HCT116 (cell line): ENCODE results near the gene LNPEP. TPM values are rescaled to one million over a fixed set of nuclear protein-coding genes. Genes with fewer than 3 reads are reported as not detected.

Source experiments
- ATAC-seq: fragments of 200-7000 bp; cut with Tn5 transposase; 2 replicates; pipeline ENCODE4 v1.9.1; 2020; ENCODE audit warnings: mild to moderate bottlenecking, moderate library complexity
- BruUV-seq: library from RNA; stranded (reverse); fragments of 400-500 nt; replicated peaks from 2 replicates; lab custom pipeline; 2021; lab: Mats Ljungman, UMichigan
- CTCF ChIA-PET: fragments of 300-600 bp; sonication (Branson Sonifier 250); formaldehyde crosslinking; loops from one replicate; lab custom pipeline; 2021; ENCODE audit warnings: antibody characterized with exemption; lab: Charles Lee
- POLR2A ChIA-PET: fragments of 300-600, 350-600 bp; sonication (Branson Sonifier 250); formaldehyde crosslinking; loops from one replicate; lab custom pipeline; 2021; ENCODE audit warnings: antibody characterized with exemption; lab: Charles Lee
- RAD21 ChIA-PET, 2 experiments: fragments of 300-600 bp; sonication (Branson Sonifier 250); formaldehyde crosslinking; loops; one replicate each; lab custom pipeline; 2023; ENCODE audit warnings: low total read pairs in 2 of 2; ENCODE audit not compliant: uncharacterized antibody in 2 of 2, unreplicated experiment in 2 of 2, low non-redundant PET in 1 of 2; lab: Charles Lee
- DNase-seq: peaks from one replicate; pipeline ENCODE4 v3.0.0-alpha.2; 2010; ENCODE audit warnings: low read depth, low spot score
- H2AFZ ChIP-seq: fragments of 200-600 bp; shearing (Covaris generic), sonication (generic); 2 replicates; pipeline ENCODE4 v1.6.1; 2017; ENCODE audit warnings: low read depth, mixed run types, mixed read lengths, antibody characterized with exemption, low read length; ENCODE audit not compliant: poor library complexity, severe bottlenecking
- H3K27ac ChIP-seq: 2 replicates; pipeline ENCODE4 v1.5.1; 2012; ENCODE audit warnings: low read depth, low read length
- H3K27me3 ChIP-seq: fragments of 200-600 bp; sonication (generic); 2 replicates; pipeline ENCODE4 v1.6.1; 2016; ENCODE audit warnings: mixed run types, low read length, mixed read lengths; ENCODE audit not compliant: insufficient read depth
- H3K36me3 ChIP-seq, 2 experiments: fragments of 200-500 bp in 1 of 2; fragments of 200-600 bp in 1 of 2; sonication (Bioruptor generic) in 1 of 2; sonication (generic) in 1 of 2; 2 replicates each; pipeline versions ENCODE4 v1.5.1 to v1.6.1; 2014 to 2016; ENCODE audit warnings: low read length in 2 of 2, inconsistent platforms in 1 of 2, mixed read lengths in 1 of 2, mixed run types in 1 of 2; ENCODE audit not compliant: insufficient read depth in 2 of 2, control insufficient read depth in 1 of 2
- H3K4me1 ChIP-seq, 2 experiments: fragments of 200-600 bp in 1 of 2; sonication (generic) in 1 of 2; 2 replicates each; pipeline versions ENCODE4 v1.5.1 to v1.6.1; 2012 to 2017; ENCODE audit warnings: low read length in 2 of 2, inconsistent platforms in 1 of 2, mild to moderate bottlenecking in 1 of 2, mixed read lengths in 1 of 2, mixed run types in 1 of 2, moderate library complexity in 1 of 2; ENCODE audit not compliant: insufficient read depth in 2 of 2, control insufficient read depth in 1 of 2
- H3K4me2 ChIP-seq: fragments of 200-600 bp; sonication (generic); 2 replicates; pipeline ENCODE4 v1.6.1; 2017; ENCODE audit warnings: mixed run types, low read length, mixed read lengths
- H3K4me3 ChIP-seq, 2 experiments: fragments of 200-600 bp in 1 of 2; sonication (generic) in 1 of 2; replicated peaks in 1 of 2; 2 replicates each; pipeline ENCODE4 v1.5.1; 2011 to 2016; ENCODE audit warnings: low read length in 2 of 2, control low read depth in 1 of 2, low read depth in 1 of 2, mild to moderate bottlenecking in 1 of 2, mixed read lengths in 1 of 2, mixed run types in 1 of 2
- H3K79me2 ChIP-seq: fragments of 200-600 bp; sonication (generic); 2 replicates; pipeline ENCODE4 v1.6.1; 2017; ENCODE audit warnings: mild to moderate bottlenecking, mixed run types, low read length, moderate library complexity, mixed read lengths; ENCODE audit not compliant: insufficient read depth
- H3K9ac ChIP-seq: fragments of 200-600 bp; sonication (generic); 2 replicates; pipeline ENCODE4 v1.6.1; 2016; ENCODE audit warnings: low read length, mixed read lengths
- H3K9me2 ChIP-seq: fragments of 200-600 bp; sonication (generic), shearing (Covaris generic); 2 replicates; pipeline ENCODE4 v1.6.1; 2017; ENCODE audit warnings: mixed run types, mild to moderate bottlenecking, moderate library complexity; ENCODE audit not compliant: insufficient read depth
- H3K9me3 ChIP-seq, 2 experiments: fragments of 200-500 bp in 1 of 2; fragments of 200-600 bp in 1 of 2; sonication (Bioruptor generic) in 1 of 2; sonication (generic) in 1 of 2; 2 replicates each; pipeline ENCODE4 v1.6.1; 2014 to 2017; ENCODE audit warnings: low read length in 2 of 2, mixed read lengths in 2 of 2, inconsistent platforms in 1 of 2, low read depth in 1 of 2, mild to moderate bottlenecking in 1 of 2, mixed run types in 1 of 2, moderate library complexity in 1 of 2; ENCODE audit not compliant: control insufficient read depth in 1 of 2, insufficient read depth in 1 of 2
- H4K20me1 ChIP-seq: fragments of 200-600 bp; sonication (generic), shearing (Covaris generic); 2 replicates; pipeline ENCODE4 v1.6.1; 2017; ENCODE audit warnings: mixed run types, mild to moderate bottlenecking, moderate library complexity; ENCODE audit not compliant: insufficient read depth
- ATF3 ChIP-seq: IDR thresholded peaks from 2 replicates; pipeline ENCODE4 v1.6.1; 2012
- CBX3 ChIP-seq: IDR thresholded peaks from 2 replicates; pipeline ENCODE4 v1.6.1; 2012; ENCODE audit warnings: low read depth
- CEBPB ChIP-seq: IDR thresholded peaks from 2 replicates; pipeline ENCODE4 v1.6.1; 2012; ENCODE audit warnings: low read depth
- EGR1 ChIP-seq: IDR thresholded peaks from 2 replicates; pipeline ENCODE4 v1.6.1; 2012; ENCODE audit warnings: low read depth
- ELF1 ChIP-seq: IDR thresholded peaks from 2 replicates; pipeline ENCODE4 v1.6.1; 2012; ENCODE audit warnings: low read depth, borderline replicate concordance
- FOSL1 ChIP-seq: IDR thresholded peaks from 2 replicates; pipeline ENCODE4 v1.6.1; 2012; ENCODE audit warnings: low read depth
- JUND ChIP-seq: IDR thresholded peaks from 2 replicates; pipeline ENCODE4 v1.6.1; 2012
- POLR2A ChIP-seq: IDR thresholded peaks from 2 replicates; pipeline ENCODE4 v1.7.0; 2011; ENCODE audit warnings: borderline replicate concordance; ENCODE audit not compliant: insufficient read depth, insufficient read length; ENCODE audit errors: extremely low read depth
- POLR2AphosphoS5 ChIP-seq: IDR thresholded peaks from 2 replicates; pipeline ENCODE4 v1.6.1; 2011; ENCODE audit warnings: mild to moderate bottlenecking, low read depth, low read length, moderate library complexity
- RAD21 ChIP-seq: IDR thresholded peaks from 2 replicates; pipeline ENCODE4 v1.6.1; 2012; ENCODE audit warnings: low read depth, mild to moderate bottlenecking
- SIN3A ChIP-seq: IDR thresholded peaks from 2 replicates; pipeline ENCODE4 v1.6.1; 2012; ENCODE audit warnings: low read depth
- SP1 ChIP-seq: IDR thresholded peaks from 2 replicates; pipeline ENCODE4 v1.6.1; 2012; ENCODE audit warnings: low read depth
- SRF ChIP-seq: IDR thresholded peaks from 2 replicates; pipeline ENCODE4 v1.6.1; 2012; ENCODE audit warnings: low read depth
- TCF7L2 ChIP-seq: IDR thresholded peaks from 2 replicates; pipeline ENCODE4 v1.7.0; 2011; ENCODE audit warnings: borderline replicate concordance, inconsistent platforms; ENCODE audit not compliant: insufficient read depth, insufficient read length; ENCODE audit errors: extremely low read depth
- YY1 ChIP-seq: IDR thresholded peaks from 2 replicates; pipeline ENCODE4 v1.6.1; 2011; ENCODE audit warnings: low read length, low read depth, moderate library complexity, mild to moderate bottlenecking; ENCODE audit not compliant: insufficient replicate concordance; ENCODE audit errors: extremely low read depth
- ZBTB33 ChIP-seq: IDR thresholded peaks from 2 replicates; pipeline ENCODE4 v1.6.1; 2011; ENCODE audit warnings: mild to moderate bottlenecking, low read length, moderate library complexity; ENCODE audit not compliant: insufficient replicate concordance; ENCODE audit errors: extremely low read depth
- ZFX ChIP-seq: fragments of 450-650 bp; IDR thresholded peaks from 2 replicates; pipeline ENCODE4 v1.6.1; 2017
- ZNF274 ChIP-seq: fragments of 200-500 bp; sonication (Bioruptor generic); IDR thresholded peaks from 2 replicates; pipeline ENCODE4 v1.6.1; 2014; ENCODE audit warnings: mild to moderate bottlenecking, low read depth, low read length, inconsistent platforms
- intact Hi-C: fragments of 100-400 bp; cut with micrococcal nuclease; formaldehyde crosslinking; loops from 2 replicates; pipeline ENCODE4 v1.10.0; 2022
- total RNA-seq: library from RNA; stranded (reverse); gene quantifications from one replicate; pipeline ENCODE4 v1.2.1, GENCODE V29; 2021; ENCODE audit not compliant: unreplicated experiment
- TF ChIP-seq, protein P1 (sequence below): IDR thresholded peaks from 2 replicates; pipeline ENCODE4 v1.6.1; 2012

LNPEP gene
- total RNA-seq, 1 experiment from 2014 or later, result 14.9 TPM

DNA sequence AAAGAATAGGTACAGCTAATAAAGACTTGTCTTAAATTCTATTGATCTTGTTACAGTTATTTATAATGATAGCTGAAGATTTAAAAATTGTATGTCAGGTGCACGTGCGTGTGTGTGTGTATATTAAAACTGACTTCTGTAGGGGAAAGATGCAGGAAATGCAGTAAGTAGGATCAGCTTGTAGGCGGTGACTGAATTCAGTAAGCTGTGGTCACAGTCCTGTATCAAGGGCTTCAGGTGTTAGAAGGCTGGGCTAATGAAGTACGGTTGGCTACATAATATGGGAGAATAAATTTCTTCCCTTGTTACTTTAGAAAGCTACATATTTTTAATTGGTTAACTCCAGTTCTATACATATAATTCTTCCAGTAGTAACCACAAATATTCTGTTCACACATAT, 54.2 kb downstream of the LNPEP start (continued):
- TF ChIP-seq SP1 (no peak), TCF7L2 (no peak), SRF (no peak), ZFX (no peak), POLR2A (no peak)
- TF ChIP-seq, all 23 proteins: peak for 0

DNA sequence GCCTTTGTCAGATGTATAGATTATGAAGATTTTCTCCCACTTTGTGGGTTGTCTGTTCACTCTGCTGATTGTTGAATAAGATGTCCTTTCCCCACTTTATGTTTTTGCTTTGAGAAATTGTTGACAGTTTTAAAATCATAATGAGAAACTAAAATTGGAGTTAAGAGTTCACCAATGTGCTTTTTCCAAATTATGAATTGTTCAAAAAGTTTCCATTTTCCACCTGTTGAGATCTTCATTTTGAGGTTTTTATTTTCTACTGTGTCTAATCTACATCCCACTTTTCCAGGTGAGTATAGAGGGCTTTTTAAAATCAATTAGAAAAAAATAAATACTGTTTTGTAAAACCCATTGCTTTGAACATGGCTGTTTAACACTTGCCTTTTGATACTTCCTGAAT, 55.8 kb downstream of the LNPEP start:
- H3K79me2 ChIP-seq, result no peaks in the 10 kb centered on the region
- H3K4me3 ChIP-seq, result no peak overlapping the region
- H4K20me1 ChIP-seq, result no peaks in the 10 kb centered on the region
- H3K27me3 ChIP-seq, result no peaks in the 10 kb centered on the region
- TF ChIP-seq TCF7L2, result no peak
- BruUV-seq, result no TSS peak
- CTCF ChIA-PET, result no interaction called here
- no peaks in the 10 kb centered on the region for H3K9me2 ChIP-seq
- no peaks in the 10 kb centered on the region for H3K9me3 ChIP-seq
- no peaks in the 10 kb centered on the region for H3K4me1 ChIP-seq
- ATAC-seq (no peak), DNase-seq (no peak)
- POLR2A ChIA-PET, result no interaction called here
- H3K27ac ChIP-seq, result no peak overlapping the region
- no peaks in the 10 kb centered on the region for H3K36me3 ChIP-seq
- RAD21 ChIA-PET, result no interaction called here
- H3K4me2 ChIP-seq, result no peak overlapping the region
- intact Hi-C loops, result loop anchor here (5.0 kb wide), 1 partner anchor 124 kb away; no protein-coding TSS in a partner anchor
- no peak overlapping the region for H3K9ac ChIP-seq
- H2AFZ ChIP-seq, result no peak overlapping the region

- Histone ChIP-seq H3K27me3 (no peaks in the 10 kb centered on the region), H3K4me2 (no peak overlapping the region), H3K9me3 (no peaks in the 10 kb centered on the region), H2AFZ (no peak overlapping the region), H4K20me1 (no peaks in the 10 kb centered on the region), H3K4me3 (no peak overlapping the region), H3K79me2 (no peaks in the 10 kb centered on the region), H3K9ac (no peak overlapping the region), H3K9me2 (no peaks in the 10 kb centered on the region), H3K36me3 (no peaks in the 10 kb centered on the region; a peak in 1 of 4 replicates), H3K27ac (no peak overlapping the region), H3K4me1 (no peaks in the 10 kb centered on the region)
- ChIA-PET RAD21 (no interaction called here), CTCF (no interaction called here), POLR2A (no interaction called here)
- DNase-seq (no peak), ATAC-seq (no peak)
- no TSS peak for BruUV-seq
- intact Hi-C loops, result loop anchor here (5.0 kb wide), 1 partner anchor 126 kb away; no protein-coding TSS in a partner anchor
- TF ChIP-seq EGR1 (no peak), POLR2AphosphoS5 (no peak), ZNF274 (no peak), CBX3 (no peak), FOSL1 (no peak), RAD21 (no peak), SIN3A (no peak), ZBTB33 (no peak), CEBPB (no peak), JUND (no peak), YY1 (no peak), SRF (no peak), ATF3 (no peak), ELF1 (no peak)
- TF ChIP-seq, protein P1, sequence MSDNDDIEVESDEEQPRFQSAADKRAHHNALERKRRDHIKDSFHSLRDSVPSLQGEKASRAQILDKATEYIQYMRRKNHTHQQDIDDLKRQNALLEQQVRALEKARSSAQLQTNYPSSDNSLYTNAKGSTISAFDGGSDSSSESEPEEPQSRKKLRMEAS, result no peak
Observed at GRCh38 chr5:96993760-96994159, 57.9 kb downstream of the LNPEP start.
